HepG2 (cell line): ENCODE data around the gene ACER2. TPM values are rescaled to one million over a fixed set of nuclear protein-coding genes. Genes with fewer than 3 reads are reported as not detected.
A peak's percentile ranks its signal among the peaks of the same experiment; 100 is the strongest.

ENCODE experiments used
- ATF4 ChIP-seq, 2 experiments: fragments of 450-650 bp in 1 of 2; sonication (generic) in 1 of 2; formaldehyde crosslinking; IDR thresholded peaks; 2 replicates each; pipeline versions ENCODE4 v1.5.0 to v1.8.0; 2020 to 2022; ENCODE audit warnings: mild to moderate bottlenecking in 1 of 2, missing genetic modification reagents in 1 of 2
- ATRX ChIP-seq: sonication (generic); formaldehyde crosslinking; IDR thresholded peaks from 2 replicates; pipeline ENCODE4 v1.4.0; 2020; ENCODE audit warnings: missing genetic modification reagents, borderline replicate concordance
- BATF2 ChIP-seq: sonication (generic); formaldehyde crosslinking; IDR thresholded peaks from 2 replicates; pipeline ENCODE4 v1.8.0; 2022; ENCODE audit warnings: mild to moderate bottlenecking, missing genetic modification reagents, moderate library complexity
- CBX1 ChIP-seq: IDR thresholded peaks from one replicate; pipeline ENCODE4 v1.6.1; 2016; ENCODE audit warnings: antibody characterized with exemption, low read depth
- CCAR2 ChIP-seq: fragments of 200-400 bp; formaldehyde crosslinking; optimal IDR thresholded peaks from 2 replicates; pipeline ENCODE3; 2018; ENCODE audit warnings: low read depth, mild to moderate bottlenecking, low read length, moderate library complexity
- DNMT3B ChIP-seq: conservative IDR thresholded peaks from 2 replicates; pipeline ENCODE4 v1.6.1; 2016; ENCODE audit warnings: missing biosample characterization, control low read depth
- ESRRA ChIP-seq: sonication (generic); formaldehyde crosslinking; IDR thresholded peaks from 2 replicates; pipeline ENCODE4 v1.5.1; 2020; ENCODE audit warnings: mild to moderate bottlenecking, low read depth, missing genetic modification reagents
- NR2C2 ChIP-seq: sonication (generic); formaldehyde crosslinking; IDR thresholded peaks from 2 replicates; pipeline ENCODE4 v1.4.0; 2020; ENCODE audit warnings: missing genetic modification reagents, mild to moderate bottlenecking, moderate library complexity, borderline replicate concordance
- PHF21A ChIP-seq: sonication (generic); formaldehyde crosslinking; IDR thresholded peaks from 2 replicates; pipeline ENCODE4 v1.5.0; 2020; ENCODE audit warnings: mild to moderate bottlenecking, missing genetic modification reagents
- SMC3 ChIP-seq: IDR thresholded peaks from 2 replicates; pipeline ENCODE4 v1.6.1; 2011; ENCODE audit warnings: low read length, improper control_type of control experiment
- STAT5B ChIP-seq: sonication (generic); formaldehyde crosslinking; IDR thresholded peaks from 2 replicates; pipeline ENCODE4 v1.4.0; 2020; ENCODE audit warnings: missing genetic modification reagents
- TARDBP ChIP-seq: sonication (generic); formaldehyde crosslinking; IDR thresholded peaks from 2 replicates; pipeline ENCODE4 v1.8.0; 2022; ENCODE audit warnings: mild to moderate bottlenecking, missing genetic modification reagents
- TBL1XR1 ChIP-seq: fragments of 150-350 bp; IDR thresholded peaks from 2 replicates; pipeline ENCODE4 v1.6.1; 2014; ENCODE audit warnings: borderline replicate concordance, low read length; ENCODE audit not compliant: partially characterized antibody
- TP53 ChIP-seq: sonication (generic); formaldehyde crosslinking; conservative IDR thresholded peaks from 2 replicates; pipeline ENCODE4 v1.4.0; 2020; ENCODE audit warnings: missing genetic modification reagents
- TSC22D2 ChIP-seq: sonication (generic); formaldehyde crosslinking; IDR thresholded peaks from 2 replicates; pipeline ENCODE4 v1.5.1; 2020; ENCODE audit warnings: missing genetic modification reagents, mild to moderate bottlenecking, borderline replicate concordance
- ZEB1 ChIP-seq: IDR thresholded peaks from 2 replicates; pipeline ENCODE4 v1.6.1; 2012; ENCODE audit warnings: mild to moderate bottlenecking, low read depth, inconsistent platforms; ENCODE audit not compliant: insufficient replicate concordance
- ZNF329 ChIP-seq: sonication (generic); formaldehyde crosslinking; IDR thresholded peaks from 2 replicates; pipeline ENCODE4 v1.9.0; 2021; ENCODE audit warnings: low read depth, mild to moderate bottlenecking, missing genetic modification reagents
- ZNF407 ChIP-seq: sonication (generic); formaldehyde crosslinking; IDR thresholded peaks from one replicate; pipeline ENCODE4 v1.5.1; 2020; ENCODE audit warnings: mild to moderate bottlenecking, missing genetic modification reagents; ENCODE audit errors: not compliant biosample characterization
- ZNF44 ChIP-seq: sonication (generic); formaldehyde crosslinking; IDR thresholded peaks from 2 replicates; pipeline ENCODE4 v1.5.1; 2020; ENCODE audit warnings: mild to moderate bottlenecking, missing genetic modification reagents
- ZNF879 ChIP-seq: sonication (generic); formaldehyde crosslinking; IDR thresholded peaks from 2 replicates; pipeline ENCODE4 v1.8.1; 2023; ENCODE audit warnings: missing genetic modification reagents
- ZSCAN30 ChIP-seq: sonication (generic); formaldehyde crosslinking; IDR thresholded peaks from 2 replicates; pipeline ENCODE4 v1.5.0; 2020; ENCODE audit warnings: mild to moderate bottlenecking, missing genetic modification reagents
- polyA plus RNA-seq, 8 experiments: library from polyadenylated mRNA; depleted of rRNA in 3 of 8; stranded (reverse) in 7 of 8; unstranded in 1 of 8; fragments of >200 nt; fragmentation: Illumina TruSeq in 4 of 8; extraction: Trizol in 4 of 8; gene quantifications; 2 replicates each; pipeline versions ENCODE4 v1.2.1 to v1.2.3, GENCODE V29; 2011 to 2016; ENCODE audit warnings: low read depth in 4 of 8, missing spikeins in 1 of 8, mixed read lengths in 1 of 8; ENCODE audit not compliant: insufficient read depth in 1 of 8
- total RNA-seq, 5 experiments: library from RNA; depleted of rRNA; stranded (reverse); fragments of >200 nt; fragmentation: Illumina TruSeq; extraction: Trizol; gene quantifications; 2 replicates each; pipeline ENCODE4 v1.2.3, GENCODE V29; 2016; ENCODE audit warnings: low read depth in 1 of 5

Gene ACER2
- total and polyA plus RNA-seq, 2 of the 13 experiments (the other 11 are each of a cell fraction or from before 2014, with no cell fraction given): 1.9 to 3.4 TPM

- no peak for TF ChIP-seq ZNF407 (CRISPR knock-in tag)
- no peak for TF ChIP-seq CCAR2
- TF ChIP-seq CBX1: no peak
- TF ChIP-seq NR2C2: no peak; the same call in 1 of the 2 replicates
- TF ChIP-seq STAT5B (CRISPR knock-in tag): no peak
- TF ChIP-seq DNMT3B (CRISPR knock-in tag): no peak; the same call in 1 of the 2 replicates
- TF ChIP-seq ZNF329 (CRISPR knock-in tag): no peak
- TF ChIP-seq ZNF44 (CRISPR knock-in tag): no peak
- no peak for TF ChIP-seq TBL1XR1
- no peak for TF ChIP-seq ESRRA (CRISPR knock-in tag)
- TF ChIP-seq BATF2: peak; percentile 78; the same call in 1 of the 2 replicates
- no peak for TF ChIP-seq ZNF879
- TF ChIP-seq PHF21A (CRISPR knock-in tag): peak; percentile 45; the same call in 1 of the 2 replicates
- TF ChIP-seq TSC22D2 (CRISPR knock-in tag): no peak
- peak; percentile 79; the same call in 1 of the 2 replicates for TF ChIP-seq TP53 (CRISPR knock-in tag)
- TF ChIP-seq ATF4 (CRISPR knock-in tag; IDR thresholded peaks at IDR 0.05): 0 out of 4 replicates have a peak, but pooled peaks of 1 of the 2 experiments have one; percentile 24
- no peak for TF ChIP-seq SMC3
- TF ChIP-seq ZSCAN30 (CRISPR knock-in tag): no peak
- TF ChIP-seq ATRX (CRISPR knock-in tag): no peak
- TF ChIP-seq TARDBP: peak; percentile 40; the same call in 1 of the 2 replicates
- peak; percentile 76 for TF ChIP-seq ZEB1
These were observed at the start of gene ACER2 (continued) for GRCh38 chr9:19408693-19409400.
